Fibroblast of lung (primary cell): ENCODE results near the gene UST. TPM values are rescaled to one million over a fixed set of nuclear protein-coding genes. Genes with fewer than 3 reads are reported as not detected.
"Not testable (repeated sequence)": the region's sequence is repeated elsewhere in the genome, so short reads cannot be mapped to it uniquely, and the experiment has no call there.

Source experiments
- DNase-seq, 2 donors: peaks; one replicate each; pipeline versions ENCODE4 v3.0.0 to v3.0.0-alpha.2; 2010; ENCODE audit warnings: low read depth in 2 of 2
- H2AFZ ChIP-seq: 2 replicates; pipeline ENCODE4 v1.5.1; 2012; ENCODE audit warnings: low read length, control low read depth, inconsistent platforms
- H3K27ac ChIP-seq: 2 replicates; pipeline ENCODE4 v1.5.1; 2011; ENCODE audit warnings: low read length, control low read depth; ENCODE audit not compliant: insufficient read depth
- H3K27me3 ChIP-seq: 2 replicates; pipeline ENCODE4 v1.5.1; 2011; ENCODE audit warnings: mild to moderate bottlenecking, low read length; ENCODE audit not compliant: control insufficient read depth, insufficient read depth
- H3K36me3 ChIP-seq: 2 replicates; pipeline ENCODE4 v1.5.1; 2011; ENCODE audit warnings: low read length; ENCODE audit not compliant: control insufficient read depth, insufficient read depth
- H3K4me1 ChIP-seq: 2 replicates; pipeline ENCODE4 v1.5.1; 2011; ENCODE audit warnings: low read length; ENCODE audit not compliant: control insufficient read depth, insufficient read depth; ENCODE audit errors: extremely low read depth
- H3K4me2 ChIP-seq: 2 replicates; pipeline ENCODE4 v1.5.1; 2011; ENCODE audit warnings: low read length, control low read depth; ENCODE audit not compliant: insufficient read depth; ENCODE audit errors: extremely low read depth
- H3K4me3 ChIP-seq, 4 experiments: fragments of 200-600 bp in 1 of 4; sonication (generic) in 1 of 4; replicated peaks in 1 of 4; 2 replicates each; pipeline ENCODE4 v1.5.1; 2011 to 2016; ENCODE audit warnings: low read length in 4 of 4, low read depth in 3 of 4, mild to moderate bottlenecking in 3 of 4, control low read depth in 2 of 4, inconsistent platforms in 1 of 4, mixed read lengths in 1 of 4; ENCODE audit not compliant: insufficient read depth in 1 of 4; ENCODE audit errors: control extremely low read depth in 1 of 4
- H3K79me2 ChIP-seq: 2 replicates; pipeline ENCODE4 v1.5.1; 2012; ENCODE audit warnings: mild to moderate bottlenecking, low read length, inconsistent platforms; ENCODE audit not compliant: control insufficient read depth, insufficient read depth
- H3K9ac ChIP-seq: 2 replicates; pipeline ENCODE4 v1.5.1; 2011; ENCODE audit warnings: mild to moderate bottlenecking, low read length, control low read depth; ENCODE audit not compliant: insufficient read depth
- H3K9me3 ChIP-seq: 2 replicates; pipeline ENCODE4 v1.5.1; 2012; ENCODE audit warnings: low read depth, low read length; ENCODE audit not compliant: control insufficient read depth, insufficient read depth
- H4K20me1 ChIP-seq: 2 replicates; pipeline ENCODE4 v1.5.1; 2011; ENCODE audit warnings: low read length; ENCODE audit not compliant: control insufficient read depth, insufficient read depth; ENCODE audit errors: extremely low read depth
- EZH2 ChIP-seq: IDR thresholded peaks from 2 replicates; pipeline ENCODE4 v1.5.1; 2012; ENCODE audit warnings: low read length, control low read depth, mild to moderate bottlenecking; ENCODE audit errors: missing control alignments
- polyA plus RNA-seq, 2 donors: library from polyadenylated mRNA; depleted of rRNA in 1 of 2; stranded (reverse) in 1 of 2; unstranded in 1 of 2; fragments of >200 nt; gene quantifications; 2 replicates each; pipeline ENCODE4 v1.2.1, GENCODE V29; 2011 to 2012; ENCODE audit warnings: missing spikeins in 1 of 2
- total RNA-seq: library from RNA; depleted of rRNA; stranded (reverse); fragments of >200 nt; gene quantifications from 2 replicates; pipeline ENCODE4 v1.2.1, GENCODE V29; 2014
- TF ChIP-seq, protein P1 (sequence below), 2 donors: IDR thresholded peaks in 1 of 2; conservative IDR thresholded peaks in 1 of 2; 1 replicate in 1 of 2; 2 replicates in 1 of 2; pipeline ENCODE4 v1.5.1; 2011 to 2012; ENCODE audit warnings: low read length in 2 of 2, control low read depth in 1 of 2, inconsistent platforms in 1 of 2, low read depth in 1 of 2, mild to moderate bottlenecking in 1 of 2

Gene UST
- total and polyA plus RNA-seq, 2 donors (not counting 1 experiment from before 2014, with no cell fraction given), result 6.8 to 19.5 TPM

DNA sequence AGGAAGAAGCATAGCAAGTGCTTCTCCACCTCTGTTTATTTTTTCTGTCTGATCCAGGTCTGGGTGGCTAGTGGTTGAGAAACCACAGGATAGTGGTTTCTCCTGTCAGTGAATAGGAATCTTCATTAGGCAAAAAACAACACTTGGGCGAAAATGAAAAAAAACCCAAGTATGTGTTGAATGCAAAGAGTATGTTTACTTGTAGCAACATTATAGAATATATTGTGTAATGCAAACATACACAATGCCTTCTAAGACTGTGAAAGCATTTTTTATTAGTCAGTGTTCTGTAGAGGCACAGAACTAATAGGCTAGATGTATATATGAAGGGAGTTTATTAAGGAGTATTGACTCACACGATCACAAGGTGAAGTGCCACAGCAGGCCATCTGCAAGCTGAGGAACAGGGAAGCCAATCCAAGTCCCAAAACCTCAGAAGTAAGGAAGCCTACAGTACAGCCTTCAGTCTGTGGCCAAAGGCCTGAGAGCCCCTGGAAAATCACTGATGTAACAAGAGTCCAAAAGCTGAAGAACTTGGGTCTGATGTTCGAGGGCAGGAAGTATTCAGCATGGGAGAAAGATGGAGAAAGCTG is 111.1 kb downstream of the UST start:
- no peak for TF ChIP-seq EZH2
- TF ChIP-seq, protein P1, sequence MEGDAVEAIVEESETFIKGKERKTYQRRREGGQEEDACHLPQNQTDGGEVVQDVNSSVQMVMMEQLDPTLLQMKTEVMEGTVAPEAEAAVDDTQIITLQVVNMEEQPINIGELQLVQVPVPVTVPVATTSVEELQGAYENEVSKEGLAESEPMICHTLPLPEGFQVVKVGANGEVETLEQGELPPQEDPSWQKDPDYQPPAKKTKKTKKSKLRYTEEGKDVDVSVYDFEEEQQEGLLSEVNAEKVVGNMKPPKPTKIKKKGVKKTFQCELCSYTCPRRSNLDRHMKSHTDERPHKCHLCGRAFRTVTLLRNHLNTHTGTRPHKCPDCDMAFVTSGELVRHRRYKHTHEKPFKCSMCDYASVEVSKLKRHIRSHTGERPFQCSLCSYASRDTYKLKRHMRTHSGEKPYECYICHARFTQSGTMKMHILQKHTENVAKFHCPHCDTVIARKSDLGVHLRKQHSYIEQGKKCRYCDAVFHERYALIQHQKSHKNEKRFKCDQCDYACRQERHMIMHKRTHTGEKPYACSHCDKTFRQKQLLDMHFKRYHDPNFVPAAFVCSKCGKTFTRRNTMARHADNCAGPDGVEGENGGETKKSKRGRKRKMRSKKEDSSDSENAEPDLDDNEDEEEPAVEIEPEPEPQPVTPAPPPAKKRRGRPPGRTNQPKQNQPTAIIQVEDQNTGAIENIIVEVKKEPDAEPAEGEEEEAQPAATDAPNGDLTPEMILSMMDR (conservative IDR thresholded peaks at IDR 0.05 in 1 of 2, IDR thresholded peaks at IDR 0.05 in 1 of 2; ENCODE audit: low read depth in 1 of 2, low read length in 2 of 2), result no peak
- H3K4me3 ChIP-seq, result no peak overlapping the region
- no peak overlapping the region for H3K9ac ChIP-seq
- peaks cover 2% of the 10 kb centered on the region for H3K4me1 ChIP-seq
- H3K4me2 ChIP-seq, result no peak overlapping the region
- H2AFZ ChIP-seq, result no peak overlapping the region
- H3K79me2 ChIP-seq, result no peaks in the 10 kb centered on the region
- H4K20me1 ChIP-seq, result no peaks in the 10 kb centered on the region
- no peaks in the 10 kb centered on the region for H3K27me3 ChIP-seq
- H3K36me3 ChIP-seq, result no peaks in the 10 kb centered on the region
- H3K27ac ChIP-seq, result no peak overlapping the region
- DNase-seq, result peak; percentile 76 to 94
- no peaks in the 10 kb centered on the region for H3K9me3 ChIP-seq

DNA sequence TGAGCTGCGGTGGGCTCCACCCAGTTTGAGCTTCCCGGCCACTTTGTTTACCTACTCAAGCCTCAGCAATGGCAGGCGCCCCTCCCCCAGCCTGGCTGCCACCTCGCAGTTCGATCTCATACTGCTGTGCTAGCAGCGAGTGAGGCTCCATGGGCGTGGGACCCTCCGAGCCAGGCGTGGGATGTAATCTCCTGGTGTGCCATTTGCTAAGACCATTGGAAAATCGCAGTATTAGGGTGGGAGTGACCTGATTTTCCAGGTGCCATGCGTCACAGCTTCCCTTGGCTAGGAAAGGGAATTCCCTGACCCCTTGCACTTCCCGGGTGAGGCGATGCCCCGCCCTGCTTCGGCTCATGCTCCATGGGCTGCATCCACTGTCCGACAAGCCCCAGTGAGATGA is 117.3 kb downstream of the UST start:
- H3K36me3 ChIP-seq, DNase-seq, H3K9ac ChIP-seq, H3K9me3 ChIP-seq, H3K4me3 ChIP-seq, H3K79me2 ChIP-seq, H3K4me1 ChIP-seq, H3K27me3 ChIP-seq, H3K4me2 ChIP-seq, H2AFZ ChIP-seq, H3K27ac ChIP-seq, H4K20me1 ChIP-seq: not testable (repeated sequence)

DNA sequence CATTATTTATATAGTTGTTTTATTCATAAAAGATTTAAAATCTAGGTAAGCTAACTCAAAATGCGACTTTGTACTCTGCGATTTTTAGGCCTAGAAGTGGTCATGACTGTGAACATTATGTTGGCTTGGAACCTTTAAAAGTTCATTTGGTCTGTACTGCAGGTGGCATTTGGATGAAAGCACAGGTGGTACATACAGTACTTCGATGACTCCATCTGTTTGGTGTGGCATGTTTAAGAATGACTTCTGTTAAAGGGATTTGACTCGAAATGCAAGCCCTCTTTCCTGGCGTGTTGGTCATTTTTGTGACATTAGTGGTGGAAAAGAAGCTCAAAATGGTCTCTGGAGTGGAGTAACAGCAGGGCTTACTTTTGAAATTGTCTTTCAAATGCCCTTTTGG is 118.1 kb downstream of the UST start:
- Histone ChIP-seq H3K9me3 (no peaks in the 10 kb centered on the region), H3K9ac (no peak overlapping the region), H3K36me3 (no peaks in the 10 kb centered on the region), H3K4me3 (no peak overlapping the region), H3K4me2 (no peak overlapping the region), H4K20me1 (no peaks in the 10 kb centered on the region), H3K79me2 (no peaks in the 10 kb centered on the region), H3K4me1 (peaks cover 11% of the 10 kb centered on the region), H3K27ac (no peak overlapping the region), H3K27me3 (no peaks in the 10 kb centered on the region), H2AFZ (no peak overlapping the region)
- no peak for TF ChIP-seq EZH2
- DNase-seq, result no peak

DNA sequence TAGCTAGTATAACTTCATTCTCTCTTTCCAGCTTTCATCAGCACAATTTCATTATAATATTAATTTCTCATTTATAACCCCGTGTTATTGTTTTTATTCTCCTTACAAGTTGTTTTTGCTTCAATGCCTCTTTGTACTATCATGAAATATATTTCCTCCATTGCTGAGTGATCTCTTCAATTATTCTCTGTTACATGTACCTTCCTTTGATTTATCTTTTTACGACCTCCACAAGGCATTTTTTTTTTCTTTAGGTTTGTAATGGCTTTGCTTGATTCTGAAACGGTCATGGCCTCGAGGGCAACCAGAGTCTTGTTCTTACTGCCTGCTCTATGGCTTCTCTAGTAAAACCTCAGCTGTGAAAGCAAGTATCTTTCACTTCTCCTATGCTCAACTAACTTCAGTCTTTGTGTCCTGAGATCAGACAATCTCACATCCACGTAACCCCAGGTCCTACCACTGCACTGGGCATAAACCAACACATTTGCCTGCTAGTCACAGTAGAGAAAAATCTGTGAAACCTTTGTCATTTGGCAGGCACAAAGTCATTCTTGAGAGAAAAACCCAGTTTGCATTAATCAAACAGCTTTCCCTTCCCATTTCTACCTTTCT is 119.9 kb downstream of the UST start:
- no peaks in the 10 kb centered on the region for H3K36me3 ChIP-seq
- H3K27me3 ChIP-seq, result no peaks in the 10 kb centered on the region
- H3K4me1 ChIP-seq, result peaks cover 16% of the 10 kb centered on the region
- H4K20me1 ChIP-seq, result no peaks in the 10 kb centered on the region
- DNase-seq, result no peak
- no peak overlapping the region for H3K4me2 ChIP-seq
- TF ChIP-seq, protein P1 (conservative IDR thresholded peaks at IDR 0.05 in 1 of 2, IDR thresholded peaks at IDR 0.05 in 1 of 2; ENCODE audit: low read depth in 1 of 2, low read length in 2 of 2), result no peak
- no peak for TF ChIP-seq EZH2
- no peak overlapping the region for H3K27ac ChIP-seq
- H3K79me2 ChIP-seq, result no peaks in the 10 kb centered on the region
- no peaks in the 10 kb centered on the region for H3K9me3 ChIP-seq
- no peak overlapping the region for H3K4me3 ChIP-seq
- H3K9ac ChIP-seq, result no peak overlapping the region
- no peak overlapping the region for H2AFZ ChIP-seq
